HEK293T (cell line): ENCODE measurements around the gene LENG8.

ENCODE experiments used
- CTCF ChIA-PET: fragments of 350-600 bp; formaldehyde crosslinking; extraction: SDS; loops from one replicate; lab custom pipeline; 2021; ENCODE audit warnings: antibody characterized with exemption, inconsistent platforms; lab: Yijun Ruan, JAX
- POLR2A ChIA-PET: fragments of 350-600 bp; formaldehyde crosslinking; extraction: SDS; loops from one replicate; lab custom pipeline; 2020; ENCODE audit warnings: antibody characterized with exemption, inconsistent platforms; lab: Yijun Ruan, JAX
- DNase-seq: peaks from one replicate; pipeline ENCODE4 v3.0.0; 2012; ENCODE audit warnings: mixed read lengths; ENCODE audit errors: extremely low spot score
- ARNT ChIP-seq: fragments of 450-650 bp; IDR thresholded peaks from 2 replicates; pipeline ENCODE4 v1.6.1; 2017; ENCODE audit warnings: mild to moderate bottlenecking
- BHLHE40 ChIP-seq: fragments of 450-650 bp; IDR thresholded peaks from 2 replicates; pipeline ENCODE4 v1.6.1; 2016; ENCODE audit warnings: mild to moderate bottlenecking, moderate library complexity, borderline replicate concordance
- CTBP1 ChIP-seq: fragments of 450-650 bp; IDR thresholded peaks from 2 replicates; pipeline ENCODE4 v1.6.1; 2016; ENCODE audit warnings: borderline replicate concordance
- ELF4 ChIP-seq: fragments of 450-650 bp; IDR thresholded peaks from 2 replicates; pipeline ENCODE4 v1.6.1; 2017; ENCODE audit warnings: antibody characterized with exemption
- FOXA1 ChIP-seq: fragments of 450-650 bp; IDR thresholded peaks from 2 replicates; pipeline ENCODE4 v1.6.1; 2016; ENCODE audit warnings: mild to moderate bottlenecking
- FOXK2 ChIP-seq: fragments of 450-650 bp; IDR thresholded peaks from 2 replicates; pipeline ENCODE4 v1.6.1; 2016; ENCODE audit warnings: mild to moderate bottlenecking
- FOXM1 ChIP-seq: fragments of 450-650 bp; IDR thresholded peaks from 2 replicates; pipeline ENCODE4 v1.6.1; 2017; ENCODE audit warnings: mild to moderate bottlenecking, borderline replicate concordance
- HDGF ChIP-seq: fragments of 450-650 bp; IDR thresholded peaks from 2 replicates; pipeline ENCODE4 v1.6.1; 2017; ENCODE audit warnings: antibody characterized with exemption, borderline replicate concordance
- L3MBTL2 ChIP-seq: fragments of 450-650 bp; conservative IDR thresholded peaks from 2 replicates; pipeline ENCODE4 v1.6.1; 2016; ENCODE audit warnings: mild to moderate bottlenecking
- LEF1 ChIP-seq: fragments of 450-650 bp; IDR thresholded peaks from 2 replicates; pipeline ENCODE4 v1.6.1; 2017; ENCODE audit warnings: mild to moderate bottlenecking, borderline replicate concordance
- NFRKB ChIP-seq: fragments of 450-650 bp; IDR thresholded peaks from 2 replicates; pipeline ENCODE4 v1.6.1; 2016; ENCODE audit warnings: mild to moderate bottlenecking, moderate library complexity
- SP1 ChIP-seq: fragments of 450-650 bp; IDR thresholded peaks from 2 replicates; pipeline ENCODE4 v1.6.1; 2017
- SUZ12 ChIP-seq: fragments of 450-650 bp; IDR thresholded peaks from 2 replicates; pipeline ENCODE4 v1.6.1; 2016; ENCODE audit warnings: mild to moderate bottlenecking
- TARDBP ChIP-seq: fragments of 450-650 bp; IDR thresholded peaks from 2 replicates; pipeline ENCODE4 v1.6.1; 2016
- ZNF384 ChIP-seq: fragments of 450-650 bp; IDR thresholded peaks from 2 replicates; pipeline ENCODE4 v1.6.1; 2016
- TF ChIP-seq, protein P1 (sequence below): fragments of 450-650 bp; IDR thresholded peaks from 2 replicates; pipeline ENCODE4 v1.6.1; 2016

LENG8 gene

DNA sequence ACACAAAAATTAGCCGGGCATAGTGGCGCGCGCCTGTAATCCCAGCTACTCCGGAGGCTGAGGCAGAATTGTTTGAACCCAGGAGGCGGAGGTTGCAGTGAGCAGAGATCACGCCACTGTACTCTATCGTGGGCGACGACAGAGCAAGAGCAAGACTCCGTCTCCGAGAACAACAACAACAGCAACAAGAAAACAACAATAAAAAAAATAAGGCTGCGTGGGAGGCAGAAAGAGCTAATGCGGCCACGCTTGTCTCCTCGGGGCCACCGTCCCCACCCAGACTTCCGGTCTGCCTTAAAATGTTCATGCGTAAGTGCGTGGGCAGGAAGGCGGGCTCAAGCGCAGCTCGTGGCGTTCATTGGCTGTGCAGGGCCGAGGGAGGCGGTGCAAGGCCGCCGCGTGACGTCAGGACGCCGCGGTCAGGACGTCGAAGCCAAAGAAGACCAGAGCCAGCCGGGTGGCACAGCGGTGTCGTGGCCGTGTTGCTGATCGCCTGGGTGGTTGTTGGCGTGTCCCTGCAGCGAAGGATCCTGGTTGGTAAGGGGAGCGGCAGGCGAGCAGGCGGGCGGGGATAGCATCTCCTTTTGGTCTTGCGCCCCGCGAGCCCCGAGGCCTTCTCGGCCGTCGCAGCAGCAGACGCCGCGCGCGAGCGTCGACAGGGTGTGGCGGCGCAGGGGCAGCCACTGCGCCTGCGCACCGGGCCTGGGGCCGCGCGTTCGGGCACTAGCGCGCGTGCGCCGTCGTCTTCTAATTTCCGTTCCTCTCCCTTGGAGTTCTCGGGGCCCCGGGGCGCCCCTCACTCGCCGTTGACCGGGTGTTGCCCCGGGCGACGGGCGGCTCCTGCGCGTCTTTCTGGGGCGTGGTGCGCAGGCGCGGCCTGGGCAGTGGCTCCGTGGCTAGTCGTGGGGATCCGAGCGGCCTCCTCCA is at the start of gene LENG8:
Gene LENG8, plus strand, starts transcription at position 426 of the 927 bp plus-strand sequence. CDS start 2,146 bp downstream, outside the sequence.
- ChIA-PET CTCF (interaction anchor here (0.6 to 1.6 kb wide), 4 partner anchors 10 to 147 kb away, joined by 4 to 8 read pairs (median 6); partner anchors contain the start of gene LENG9), POLR2A (interaction anchor here (0.5 to 3.3 kb wide), 10 partner anchors 10 to 34 kb away, joined by 3 to 97 read pairs (median 7); partner anchors contain the start of genes CDC42EP5, LENG9 and TTYH1)
- peak; percentile 94 for DNase-seq
- TF ChIP-seq FOXM1 (no peak), FOXK2 (no peak), ZNF384 (no peak), BHLHE40 (no peak), TARDBP (peak; percentile 96; the same call in 1 of the 2 replicates), HDGF (no peak), SP1 (no peak), NFRKB (no peak), ARNT (no peak), FOXA1 (no peak), ELF4 (peak; percentile 87), LEF1 (no peak; the same call in 1 of the 2 replicates), SUZ12 (no peak), CTBP1 (no peak), L3MBTL2 (peak; percentile 85)
- TF ChIP-seq, protein P1, sequence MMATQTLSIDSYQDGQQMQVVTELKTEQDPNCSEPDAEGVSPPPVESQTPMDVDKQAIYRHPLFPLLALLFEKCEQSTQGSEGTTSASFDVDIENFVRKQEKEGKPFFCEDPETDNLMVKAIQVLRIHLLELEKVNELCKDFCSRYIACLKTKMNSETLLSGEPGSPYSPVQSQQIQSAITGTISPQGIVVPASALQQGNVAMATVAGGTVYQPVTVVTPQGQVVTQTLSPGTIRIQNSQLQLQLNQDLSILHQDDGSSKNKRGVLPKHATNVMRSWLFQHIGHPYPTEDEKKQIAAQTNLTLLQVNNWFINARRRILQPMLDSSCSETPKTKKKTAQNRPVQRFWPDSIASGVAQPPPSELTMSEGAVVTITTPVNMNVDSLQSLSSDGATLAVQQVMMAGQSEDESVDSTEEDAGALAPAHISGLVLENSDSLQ: no peak

DNA sequence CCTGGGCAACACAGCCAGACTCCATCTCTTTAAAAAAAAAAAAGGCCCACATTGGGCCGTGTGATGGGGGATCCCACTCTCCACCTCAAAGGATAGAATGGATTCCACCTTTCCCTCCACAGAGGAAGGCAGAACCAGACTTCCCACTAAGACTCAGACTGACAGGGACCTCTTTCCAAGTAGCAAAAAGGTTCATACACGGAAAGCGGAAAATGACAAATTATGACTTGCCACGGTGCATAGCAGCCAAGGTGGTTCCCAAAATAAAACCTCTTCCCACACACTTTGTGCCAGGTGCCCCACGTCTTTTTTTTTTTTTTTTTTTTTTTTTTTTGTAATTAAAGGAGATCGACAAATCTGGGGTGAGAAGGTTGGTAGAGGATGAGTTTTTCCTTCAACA is 48.1 kb upstream of the LENG8 start:
- ChIA-PET CTCF (no interaction called here), POLR2A (no interaction called here)
- no peak for DNase-seq
- TF ChIP-seq FOXK2: no peak
- no peak for TF ChIP-seq SP1
- TF ChIP-seq NFRKB: no peak
- TF ChIP-seq HDGF: no peak
- no peak for TF ChIP-seq FOXM1
- TF ChIP-seq ARNT: no peak
- TF ChIP-seq, protein P1: no peak
- TF ChIP-seq FOXA1: no peak
- TF ChIP-seq ELF4: no peak
- TF ChIP-seq BHLHE40: no peak
- TF ChIP-seq TARDBP: no peak
- no peak for TF ChIP-seq LEF1
- TF ChIP-seq SUZ12: no peak
- TF ChIP-seq ZNF384: no peak
- TF ChIP-seq CTBP1: no peak
- TF ChIP-seq L3MBTL2: no peak

DNA sequence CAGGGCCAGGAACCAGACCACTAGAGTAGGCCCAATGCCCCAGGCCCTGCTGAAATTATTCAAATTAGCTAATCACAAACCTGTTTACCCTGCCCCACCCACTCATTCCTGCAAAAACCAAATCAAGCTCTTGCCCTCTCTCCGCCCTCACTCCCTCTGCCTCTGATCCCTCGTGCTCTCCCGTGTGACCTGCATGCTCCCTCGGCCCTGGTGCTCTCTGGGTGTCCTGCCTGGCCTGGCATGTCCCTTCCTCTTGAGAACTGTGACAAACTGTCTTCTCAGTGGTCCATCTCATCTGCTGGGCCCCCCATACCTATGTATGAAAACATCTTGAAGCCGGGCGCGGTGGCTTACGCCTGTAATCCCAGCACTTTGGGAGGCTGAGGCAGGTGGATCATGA is 45.9 kb upstream of the LENG8 start:
- CTCF ChIA-PET: interaction anchor here (1.6 kb wide), 1 partner anchor 12 kb away, joined by 3 read pairs; no protein-coding TSS in a partner anchor
- DNase-seq: no peak

DNA sequence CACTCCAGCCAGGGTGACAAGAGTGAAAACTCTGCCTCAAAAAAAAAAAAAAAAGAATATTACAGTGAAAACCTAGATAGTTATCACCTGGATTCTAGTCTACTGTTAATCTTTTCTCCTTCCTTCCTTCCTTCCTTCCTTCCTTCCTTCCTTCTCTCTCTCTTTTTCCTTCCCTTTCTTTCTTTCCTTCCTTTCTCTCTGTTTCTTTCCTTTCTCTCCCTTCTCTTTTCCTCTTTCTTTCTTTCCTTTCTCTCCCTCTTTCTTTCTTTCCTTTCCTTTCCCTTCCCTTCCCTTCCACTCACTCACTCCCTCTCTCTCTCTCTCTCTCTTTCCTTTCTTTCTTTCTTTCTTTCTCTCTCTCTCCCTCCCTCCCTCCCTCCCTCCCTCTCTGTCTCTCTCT is 43.4 kb upstream of the LENG8 start:
- TF ChIP-seq ZNF384 (no peak), FOXK2 (no peak), CTBP1 (no peak), FOXM1 (no peak), LEF1 (no peak), L3MBTL2 (no peak), HDGF (no peak), TARDBP (no peak), SUZ12 (no peak), NFRKB (no peak), BHLHE40 (no peak), SP1 (no peak), ELF4 (no peak), ARNT (no peak), FOXA1 (no peak)
- TF ChIP-seq, protein P1: no peak
- DNase-seq: no peak
- ChIA-PET POLR2A (no interaction called here), CTCF (no interaction called here)

More for the DNA sequence above, 45.9 kb upstream of the LENG8 start:
- TF ChIP-seq FOXA1 (no peak), CTBP1 (no peak), L3MBTL2 (no peak)
- POLR2A ChIA-PET: interaction anchor here (1.5 kb wide), 1 partner anchor 13 kb away, joined by 3 read pairs; no protein-coding TSS in a partner anchor

DNA sequence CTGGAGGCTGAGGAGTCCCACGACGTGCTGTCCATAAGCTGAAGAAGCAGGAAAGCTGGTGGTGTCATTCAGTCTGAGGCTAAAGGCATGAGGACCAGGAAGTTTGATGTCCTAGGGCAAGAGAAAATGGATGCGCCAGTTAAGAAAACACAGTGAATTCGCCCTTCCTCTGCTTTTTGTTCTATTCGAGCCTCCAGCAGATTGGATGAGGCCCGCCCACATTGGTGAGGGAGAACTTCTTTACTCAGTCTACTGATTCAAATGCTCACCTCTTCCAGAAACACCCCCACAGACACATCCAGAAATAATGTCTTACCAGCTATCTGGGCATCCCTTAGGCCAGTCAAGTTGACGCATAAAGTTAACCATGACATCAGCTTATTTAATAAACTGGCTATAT is 41.2 kb upstream of the LENG8 start:
- TF ChIP-seq FOXM1 (no peak), ZNF384 (no peak), HDGF (no peak), FOXA1 (no peak), TARDBP (no peak), SUZ12 (no peak), ELF4 (no peak), FOXK2 (no peak), SP1 (no peak), NFRKB (no peak), CTBP1 (no peak), BHLHE40 (no peak), LEF1 (no peak)
- TF ChIP-seq, protein P1: no peak
- CTCF ChIA-PET: no interaction called here
- no peak for DNase-seq
- POLR2A ChIA-PET: no interaction called here
